Adipose tissue (tissue), 3 donors: Measurements from ENCODE around the gene NIN. TPM values are rescaled to one million over a fixed set of nuclear protein-coding genes. Genes with fewer than 3 reads are reported as not detected.

ENCODE experiments used
- H3K27ac ChIP-seq: one replicate; pipeline ENCODE4 v1.5.1; 2013; ENCODE audit warnings: low read depth, low read length
- WGBS, 3 donors: extraction: QIAGEN DNeasy Blood & Tissue Kit; methylation state at CpG; one replicate each; pipeline ENCODE4 v1.1.7; 2013; 5-methylcytosine and 5-hydroxymethylcytosine counted together
- polyA plus RNA-seq, 3 donors: library from polyadenylated mRNA; stranded (reverse); fragments of 200-250 nt; gene quantifications; one replicate each; pipeline ENCODE4 v1.2.3, GENCODE V29; 2013
- donor health status: healthy with polysubstance abuse.
- donor health status: Bipolar disorder and iron deficiency.
- donor health status: healthy.

NIN gene
- polyA plus RNA-seq, 3 donors: 2.6 to 8.2 (median 6.4) TPM

DNA sequence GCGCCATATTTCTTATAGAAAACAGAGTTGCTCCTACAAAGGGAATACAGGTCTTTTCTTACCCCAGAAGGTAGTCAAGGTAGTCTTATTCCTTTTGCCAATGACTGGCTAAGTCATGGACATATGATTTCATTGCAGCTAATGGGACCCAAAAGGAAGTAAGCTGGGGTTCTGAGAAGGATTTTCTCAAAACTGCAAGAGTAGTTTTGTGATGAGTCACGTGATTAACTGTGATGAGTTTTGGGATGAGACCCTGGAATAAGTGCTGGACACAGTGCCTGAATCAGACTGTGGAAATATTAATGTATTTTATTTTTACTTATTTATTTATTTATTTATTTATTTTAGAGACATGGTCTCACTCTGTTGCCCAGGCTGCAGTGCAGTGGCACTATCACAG is 13.4 kb upstream of the NIN start:
- H3K27ac ChIP-seq: no peak overlapping the region
- WGBS, 3 donors: 92 to 99% (median 94%) methylated on average over 2 of the region's 2 CpGs

DNA sequence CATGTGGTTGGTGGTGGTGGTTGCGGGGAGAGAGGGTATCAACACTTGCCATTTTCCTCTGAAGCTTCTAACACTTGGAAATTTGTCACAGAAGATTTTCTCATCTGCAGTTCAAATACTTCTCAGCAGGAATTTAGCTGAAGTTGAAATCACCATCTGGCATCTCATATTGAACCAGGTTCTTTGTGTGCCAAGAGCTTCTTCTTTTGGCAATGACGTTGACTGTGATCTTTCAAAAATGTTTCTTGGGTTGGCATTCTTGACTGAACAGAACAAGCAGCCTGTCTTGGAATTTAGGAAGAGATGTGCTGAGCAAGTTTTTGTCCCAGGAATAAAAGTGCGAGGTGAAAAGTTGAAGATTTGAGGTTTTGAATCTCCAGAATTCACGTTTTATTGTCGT is 8.7 kb upstream of the NIN start:
- H3K27ac ChIP-seq: no peak overlapping the region
- WGBS, 3 donors: 90 to 91% (median 91%) methylated on average over 5 of the region's 5 CpGs

DNA sequence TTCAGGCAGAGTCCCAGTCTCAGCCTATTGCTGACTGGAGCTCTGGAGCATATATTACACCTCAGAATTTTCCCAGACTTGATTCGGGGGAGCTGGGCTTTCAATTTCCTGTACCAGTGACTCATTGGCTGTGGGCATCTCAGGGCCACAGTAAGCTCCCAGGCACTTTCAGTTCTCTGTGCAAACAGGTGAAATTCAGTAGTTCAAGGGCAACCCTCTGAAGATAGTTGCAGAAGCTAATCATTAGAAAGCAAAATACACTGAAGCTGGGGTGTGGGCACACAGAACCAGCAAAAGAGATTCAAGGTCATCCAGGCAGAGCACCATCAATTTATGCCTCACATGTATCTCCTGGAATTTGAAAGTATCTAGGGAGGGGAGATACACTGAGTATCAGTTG is 8.1 kb upstream of the NIN start:
- WGBS, 3 donors: 15 to 54% (median 25%) methylated on average over 1 of the region's 1 CpG
- no peak overlapping the region for H3K27ac ChIP-seq

DNA sequence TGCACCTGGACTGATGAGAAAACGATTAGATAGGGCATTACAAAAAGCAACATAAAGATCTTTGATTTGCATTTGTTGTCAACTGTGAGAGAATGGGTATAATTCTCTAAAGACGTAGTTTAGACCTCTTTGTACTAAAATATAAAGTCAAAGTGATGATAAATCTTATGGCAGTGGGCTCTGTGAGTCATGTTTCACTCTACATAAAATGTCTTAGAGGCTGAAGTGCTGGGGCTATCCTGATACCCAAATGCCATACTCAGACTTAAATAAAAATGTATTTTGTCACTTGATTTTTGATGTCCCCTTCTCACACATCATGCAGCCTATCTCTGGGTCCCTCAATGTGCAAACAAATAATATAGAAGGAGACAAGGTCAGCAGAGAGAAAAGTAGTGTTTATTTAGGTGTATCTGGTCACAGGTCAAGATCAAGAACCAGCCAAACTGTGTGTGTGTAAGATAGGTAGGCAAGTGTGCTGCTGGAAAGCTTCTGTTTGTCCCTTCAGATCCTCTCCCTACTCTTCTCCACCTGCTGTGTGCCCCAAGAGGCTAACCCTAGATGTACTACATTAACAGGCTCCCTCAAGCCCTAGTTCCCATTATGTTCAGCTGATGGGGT is 7.0 kb upstream of the NIN start:
- 86 to 91% (median 87%) methylated on average over 2 of the region's 2 CpGs for WGBS, 3 donors
- no peak overlapping the region for H3K27ac ChIP-seq

DNA sequence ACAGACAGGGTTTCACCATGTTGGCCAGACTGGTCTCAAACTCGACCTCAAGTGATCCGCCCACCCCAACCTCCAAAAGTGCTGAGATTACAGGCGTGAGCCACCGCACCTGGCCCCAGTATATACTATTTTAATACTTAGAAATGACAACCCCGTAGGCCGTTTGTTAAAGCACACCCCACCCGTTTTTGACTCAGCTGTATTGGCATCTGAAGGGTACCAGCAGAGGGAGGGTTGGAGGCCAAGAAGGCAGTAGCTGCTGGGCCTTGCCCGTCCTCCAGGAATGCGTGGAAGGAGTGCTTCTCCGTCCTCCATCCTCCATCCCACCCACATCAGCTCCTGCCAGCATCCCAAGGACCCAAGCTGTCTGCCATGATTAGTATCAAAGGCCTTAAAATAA is 6.3 kb upstream of the NIN start:
- WGBS, 3 donors: 89 to 96% (median 93%) methylated on average over 10 of the region's 10 CpGs
- H3K27ac ChIP-seq: no peak overlapping the region

DNA sequence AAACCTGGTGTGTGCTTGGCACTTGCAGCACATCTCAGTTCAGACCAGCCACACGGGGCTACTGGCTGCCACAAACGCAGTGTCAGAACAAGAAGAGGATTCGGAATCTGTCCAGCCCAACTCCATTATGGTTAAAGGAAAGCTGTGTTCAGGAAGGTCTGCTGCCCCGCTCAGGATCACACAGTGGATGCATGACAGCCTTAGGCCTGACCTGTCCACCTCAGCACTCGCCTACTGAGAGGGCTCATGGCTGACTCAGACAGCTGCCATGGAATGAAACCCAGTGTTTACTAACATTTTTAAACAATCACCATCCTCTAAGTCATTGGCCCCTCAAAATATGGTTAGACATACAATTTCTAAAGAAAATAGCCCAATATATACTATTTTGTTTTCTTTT is 5.6 kb upstream of the NIN start:
- 94 to 95% (median 95%) methylated on average over 5 of the region's 5 CpGs for WGBS, 3 donors
- no peak overlapping the region for H3K27ac ChIP-seq

DNA sequence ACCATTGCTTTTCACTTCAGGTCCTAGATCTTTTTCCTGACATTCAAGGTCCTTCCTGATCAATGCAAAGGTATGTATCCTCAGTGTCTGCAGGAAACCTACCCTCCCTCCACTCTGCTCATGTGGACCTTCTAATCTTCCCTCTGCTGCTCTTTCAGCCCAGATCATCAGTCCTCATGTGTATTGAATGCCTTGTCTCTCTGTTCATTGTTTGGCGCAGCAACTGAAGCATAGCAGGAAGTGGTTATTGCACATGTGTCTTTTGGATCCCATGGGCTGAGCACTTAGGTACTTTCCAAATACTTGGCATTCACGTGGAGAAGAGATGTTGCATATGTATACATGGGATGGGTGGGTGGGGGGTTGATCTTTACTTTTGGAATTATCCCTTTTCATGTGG is 4.3 kb upstream of the NIN start:
- WGBS, 3 donors: 19 to 67% (median 28%) methylated on average over 2 of the region's 2 CpGs
- no peak overlapping the region for H3K27ac ChIP-seq

DNA sequence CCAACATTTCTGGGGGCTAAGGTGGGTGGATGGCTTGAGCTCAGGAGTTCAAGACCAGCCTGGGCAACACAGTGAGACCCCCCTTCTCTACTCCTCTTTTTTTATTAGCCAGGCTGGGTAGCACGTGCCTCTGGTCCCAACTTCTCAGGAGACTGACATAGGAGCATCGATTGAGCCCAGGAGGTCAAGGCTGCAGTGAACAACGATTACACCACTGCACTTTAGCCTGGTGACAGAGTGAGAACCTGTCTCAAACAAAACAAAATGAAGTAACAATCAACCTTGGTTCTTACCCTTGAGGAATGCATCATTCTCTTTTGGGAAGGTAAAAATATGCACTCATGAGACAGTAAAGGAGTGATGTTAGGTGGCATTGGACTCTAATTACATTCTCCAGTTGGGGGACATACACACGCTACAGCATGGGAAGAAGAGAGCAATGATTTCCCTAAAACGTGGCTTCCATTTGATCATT is 3.9 kb upstream of the NIN start:
- no peak overlapping the region for H3K27ac ChIP-seq
- 67 to 77% (median 73%) methylated on average over 5 of the region's 5 CpGs for WGBS, 3 donors

DNA sequence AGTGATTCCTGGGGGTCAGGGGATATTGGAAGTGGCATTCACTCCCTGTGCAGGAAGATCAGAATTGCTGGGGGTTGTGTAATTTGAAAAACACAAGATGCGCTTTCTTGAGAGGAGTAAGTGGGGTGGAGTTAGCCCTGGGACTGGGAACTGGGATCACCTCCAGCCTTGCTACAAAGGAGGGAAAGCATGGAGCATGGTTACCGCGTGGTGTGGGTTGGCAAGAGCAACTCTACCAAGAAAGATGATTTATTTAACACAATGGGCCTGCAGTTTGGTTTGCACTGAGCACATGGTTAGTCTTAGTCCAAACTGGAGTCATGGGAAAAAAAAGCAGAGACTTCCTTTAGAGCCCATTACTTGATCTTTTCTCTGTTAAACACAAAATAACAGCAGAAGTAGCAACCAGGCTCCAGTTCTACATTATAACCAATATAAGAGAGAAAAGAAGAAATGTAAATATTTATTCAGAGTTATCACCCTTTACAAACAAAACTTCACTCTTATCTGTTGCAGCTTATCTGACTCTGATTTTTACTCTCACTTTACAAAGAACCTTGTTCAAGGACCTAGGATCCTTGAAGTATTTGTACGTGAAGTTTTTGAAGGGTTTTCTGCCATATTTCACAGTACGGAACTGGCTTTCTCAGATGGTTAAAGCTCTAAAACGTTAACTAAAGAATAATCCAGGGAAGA is 2.1 kb upstream of the NIN start:
- 43 to 90% (median 87%) methylated on average over 6 of the region's 6 CpGs for WGBS, 3 donors
- H3K27ac ChIP-seq: no peak overlapping the region

DNA sequence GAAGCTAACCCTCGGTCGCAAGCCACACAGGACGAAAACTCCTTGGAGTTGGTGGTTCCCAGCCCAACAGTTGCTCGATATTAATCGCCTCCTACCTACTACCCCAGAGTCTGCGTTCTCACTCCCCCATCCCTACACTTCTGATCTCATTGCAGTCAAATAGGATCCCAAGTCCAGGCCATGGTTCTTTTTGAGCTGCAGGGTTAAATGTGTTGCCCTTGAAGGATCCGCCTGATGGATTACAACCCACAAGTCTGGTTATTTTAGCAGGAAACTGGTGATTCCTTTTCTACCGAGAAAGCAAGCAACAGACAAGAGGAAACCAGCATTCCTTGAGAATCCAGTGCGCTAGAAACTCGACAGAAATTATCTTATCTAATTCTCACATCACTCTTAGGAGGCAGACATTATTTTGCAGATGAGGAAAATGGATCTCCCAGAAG is 785 bp upstream of the NIN start:
- WGBS, 3 donors: 5 to 6% (median 6%) methylated on average over 10 of the region's 10 CpGs
- no peak overlapping the region for H3K27ac ChIP-seq

DNA sequence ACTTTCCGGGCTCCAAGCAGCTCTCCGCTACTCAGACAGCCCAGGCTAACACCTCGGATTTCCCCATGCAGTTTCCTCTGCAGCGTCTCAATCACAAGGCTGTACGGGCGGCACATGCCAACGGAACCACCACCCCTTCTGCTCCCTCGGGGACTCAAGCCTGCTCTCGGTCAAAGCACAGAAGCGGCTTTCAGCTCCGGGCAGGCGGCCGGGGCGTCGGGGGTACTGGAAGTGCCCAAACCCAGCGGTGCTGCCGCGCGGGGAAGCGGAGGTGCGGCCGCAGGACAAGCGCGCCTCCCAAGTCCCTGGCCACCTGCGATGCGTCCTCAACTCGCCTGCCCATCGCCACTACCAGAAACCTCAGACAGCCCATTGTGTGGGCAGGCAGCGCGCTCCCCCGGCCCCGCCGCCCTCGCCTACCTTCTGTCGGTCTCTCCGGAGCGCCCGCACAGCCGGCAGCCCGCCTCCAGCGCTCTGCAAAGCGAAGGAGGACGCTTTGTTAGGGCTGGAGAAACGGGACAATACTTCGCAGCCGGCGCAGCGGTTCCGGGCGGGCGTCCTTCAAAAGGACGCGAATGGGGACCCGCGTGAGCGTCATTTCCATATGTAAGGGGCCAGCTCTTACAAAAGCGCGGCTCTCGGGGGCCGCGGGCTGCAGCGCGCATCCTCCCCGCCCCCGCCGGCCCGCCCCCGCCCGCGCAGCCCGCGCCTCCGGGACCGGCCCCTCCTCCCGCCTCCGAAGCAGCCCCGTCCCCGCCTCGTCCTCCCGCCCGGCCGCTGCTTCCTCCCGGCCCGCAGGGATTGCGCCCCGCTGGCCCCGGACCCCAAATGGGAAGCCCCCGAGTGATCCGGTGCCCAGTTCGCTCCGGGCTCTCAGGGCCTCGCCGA is 674 bp downstream of the NIN start:
- WGBS, 3 donors: 0 to 1% (median 1%) methylated on average over 80 to 93 of the region's 93 CpGs
- no peak overlapping the region for H3K27ac ChIP-seq

DNA sequence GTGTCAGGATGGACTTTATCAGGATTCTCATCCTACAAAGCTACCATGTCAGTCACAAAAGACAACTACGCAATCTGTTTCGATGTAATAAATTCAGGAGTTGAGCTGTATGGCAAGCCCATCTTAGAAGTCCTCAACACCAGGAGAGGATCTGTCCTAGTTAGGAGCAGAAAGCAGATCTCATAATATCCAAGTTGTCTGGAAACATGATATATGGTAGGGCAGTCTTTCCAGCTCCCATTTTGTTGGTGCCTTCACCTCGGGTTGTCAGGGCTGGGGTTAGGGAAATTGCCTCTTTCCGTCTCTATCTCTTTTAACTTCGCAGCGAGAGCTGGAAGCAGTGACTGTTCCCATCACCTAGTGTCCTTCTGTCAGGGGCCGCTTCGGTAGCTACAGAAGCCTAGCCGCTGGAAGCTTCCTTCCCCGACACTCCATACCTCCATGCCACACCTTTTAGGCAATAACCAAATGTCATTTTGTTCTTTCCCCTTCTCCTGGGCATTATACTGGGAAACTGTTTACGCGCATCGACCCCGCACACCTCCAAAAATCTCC is 1.4 kb downstream of the NIN start:
- H3K27ac ChIP-seq: no peak overlapping the region
- 20 to 49% (median 35%) methylated on average over 14 of the region's 14 CpGs for WGBS, 3 donors

DNA sequence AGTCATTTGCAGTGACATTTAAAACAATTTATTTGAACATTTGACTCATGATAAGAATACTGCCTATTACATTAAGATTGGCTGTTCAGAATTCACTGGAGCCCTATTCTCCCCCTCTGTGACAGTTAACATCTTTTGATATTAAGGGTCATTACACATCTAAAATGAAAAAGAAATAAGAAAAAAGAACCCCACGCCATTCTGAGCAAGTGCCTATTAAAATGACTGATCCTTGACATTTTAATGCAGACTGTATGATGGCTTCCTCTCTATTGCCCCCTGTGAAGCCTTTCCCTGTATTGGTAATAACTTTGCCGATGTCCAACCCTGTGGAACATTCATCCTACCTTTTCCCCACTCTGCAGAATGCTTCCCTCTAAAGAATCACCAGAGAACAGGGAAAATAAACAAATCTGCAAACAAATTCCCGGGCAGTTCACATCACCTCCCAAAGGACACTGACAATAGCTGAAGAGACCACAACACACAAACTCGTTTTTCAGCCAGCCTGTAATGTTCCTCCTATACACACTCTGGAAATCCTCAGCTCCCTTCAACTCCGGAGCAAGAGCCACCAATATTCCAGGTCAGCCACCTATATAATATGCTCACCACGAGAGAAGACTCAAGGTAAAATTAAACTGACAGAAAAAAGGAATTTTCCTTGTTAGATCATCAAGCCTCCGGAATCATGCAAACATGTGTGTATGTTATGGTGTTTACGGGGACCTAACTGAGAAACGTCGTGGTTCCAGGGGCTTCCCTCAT is 2.1 kb downstream of the NIN start:
- no peak overlapping the region for H3K27ac ChIP-seq

DNA sequence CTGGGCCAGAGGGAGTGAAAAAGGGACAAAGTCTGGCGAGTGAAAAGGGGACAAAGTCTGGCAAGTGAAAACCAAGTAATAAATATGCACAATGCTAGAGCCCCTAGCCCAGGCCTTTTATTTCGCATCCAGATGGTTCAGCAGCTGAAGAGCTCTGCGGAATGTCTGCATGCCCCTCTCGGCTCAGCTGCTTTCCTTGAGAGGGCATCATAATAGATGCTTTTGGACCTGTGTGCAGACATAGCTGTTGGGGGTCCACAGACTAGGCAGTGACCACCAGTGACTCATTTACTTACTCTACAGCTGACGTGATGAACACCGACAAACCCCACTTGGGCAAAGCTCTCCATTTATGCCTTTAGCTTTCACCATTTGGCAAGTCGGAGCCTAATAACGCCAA is 4.3 kb downstream of the NIN start:
- WGBS, 3 donors: 91 to 98% (median 96%) methylated on average over 8 of the region's 8 CpGs
- H3K27ac ChIP-seq: no peak overlapping the region

More for the DNA sequence above, 2.1 kb downstream of the NIN start:
- WGBS, 3 donors: 56 to 85% (median 66%) methylated on average over 10 of the region's 10 CpGs

DNA sequence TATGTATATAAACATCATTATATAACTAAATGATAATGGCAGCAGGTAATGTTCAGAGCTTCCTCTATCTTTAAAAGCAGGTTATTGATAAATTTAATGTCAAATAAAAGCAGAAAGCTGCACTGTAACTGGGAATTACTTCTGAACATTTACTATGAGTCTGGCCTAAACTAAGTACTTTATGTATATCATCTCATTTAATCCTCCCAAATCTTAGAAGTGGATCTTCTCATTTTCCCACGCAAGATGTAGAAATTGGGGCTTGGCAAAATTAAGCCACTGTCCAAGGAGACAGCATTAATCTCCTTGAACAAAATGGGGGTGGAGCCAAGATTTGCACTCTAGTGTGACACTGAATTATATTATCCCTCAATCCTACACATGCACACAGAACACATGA is 5.7 kb downstream of the NIN start:
- WGBS, 3 donors: 91 to 100% (median 95%) methylated on average over 1 of the region's 1 CpG
- H3K27ac ChIP-seq: no peak overlapping the region

DNA sequence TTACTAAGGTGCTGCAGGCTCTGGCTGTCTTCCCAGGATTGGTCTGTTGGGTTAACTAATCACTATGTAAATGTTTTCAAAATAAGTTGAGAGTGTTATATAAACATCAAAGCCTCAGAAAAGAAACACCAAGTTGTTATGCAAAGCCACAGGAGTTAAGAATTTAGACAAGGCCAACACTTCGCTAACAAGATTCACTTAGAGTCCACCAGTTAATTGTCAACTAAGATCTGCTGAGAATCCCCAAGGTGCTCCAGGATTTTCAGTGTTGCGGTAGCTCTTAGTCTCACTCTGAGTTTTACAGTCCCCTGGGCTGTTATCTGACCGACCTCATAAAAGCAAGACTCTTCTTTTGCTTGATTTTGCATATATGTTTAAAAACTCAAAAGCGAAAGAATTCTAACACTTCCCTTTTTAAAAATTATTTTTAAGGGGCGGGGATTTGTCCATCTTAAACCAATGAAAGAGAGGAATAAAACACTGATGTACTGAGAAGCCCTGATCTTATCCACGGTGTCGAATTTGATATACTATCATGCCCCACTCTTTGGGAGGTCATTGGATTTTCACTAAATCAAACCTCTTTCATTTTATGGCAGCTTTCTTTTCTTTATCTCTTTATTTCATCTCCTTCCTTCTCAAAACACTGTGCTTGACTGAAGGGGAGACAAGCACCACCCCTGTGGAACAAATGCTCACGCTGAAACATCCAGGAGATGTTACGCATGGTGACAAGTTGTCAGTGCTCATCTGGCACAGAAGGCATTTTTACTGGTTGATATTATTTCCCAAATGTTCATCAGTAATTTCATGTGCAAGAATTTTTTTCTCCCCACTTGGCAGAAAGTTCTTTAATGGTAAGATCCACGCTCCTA is 7.0 kb downstream of the NIN start:
- 55 to 63% (median 61%) methylated on average over 10 of the region's 10 CpGs for WGBS, 3 donors
- peak overlapping the region; percentile 58 for H3K27ac ChIP-seq

DNA sequence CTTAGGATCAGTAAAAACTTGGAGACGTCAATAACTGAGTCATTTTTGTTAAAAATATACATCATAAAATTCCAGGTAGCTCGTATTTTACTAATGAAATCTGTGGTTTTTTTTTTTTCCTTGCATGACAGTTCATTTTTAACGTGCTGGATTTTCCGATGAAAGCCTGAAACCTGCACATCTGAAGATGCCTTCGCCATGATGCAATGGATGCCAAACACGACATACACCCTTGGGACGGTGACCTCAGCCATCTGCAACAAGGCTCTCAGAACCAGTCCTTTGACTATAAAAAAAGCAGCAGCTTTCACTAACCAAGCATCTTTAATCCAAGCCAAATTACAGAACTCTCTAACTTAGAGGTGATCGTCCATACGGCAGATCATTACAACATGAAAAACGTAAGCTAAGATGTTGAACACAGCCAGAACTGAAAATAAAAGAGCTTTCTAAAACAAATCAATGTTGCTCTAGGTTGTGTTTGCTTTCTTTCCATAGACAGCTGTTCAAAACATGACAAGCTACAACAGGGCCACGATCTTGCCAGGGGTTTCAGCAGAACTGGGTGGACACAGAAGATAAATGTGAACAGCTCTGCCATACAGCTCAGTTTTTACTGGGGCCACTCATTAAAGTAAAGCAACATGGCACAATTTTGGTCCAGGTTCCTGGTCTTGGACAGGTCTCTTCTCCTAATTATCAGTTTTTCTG is 7.8 kb downstream of the NIN start:
- peak overlapping the region; percentile 58 for H3K27ac ChIP-seq
- WGBS, 3 donors: 44 to 68% (median 60%) methylated on average over 11 of the region's 11 CpGs
